ENCODE data around the gene CARM1.

The CARM1 gene

GRCh38 chr19:10881403-10882107, 10.2 kb downstream of the CARM1 start:
- peaks cover 64% of the 10 kb centered on the region for H3K79me2 ChIP-seq (ENCODE audit: insufficient read depth, low read length)
- no peaks in the 10 kb centered on the region for H3F3A ChIP-seq (ENCODE audit: low read depth)
- no peaks in the 10 kb centered on the region for H3K9me3 ChIP-seq (ENCODE audit: insufficient read depth, low read depth, low read length)
- no peaks in the 10 kb centered on the region for H3K9me2 ChIP-seq (replicated peaks; ENCODE audit: low read depth, low read length)
- H3K4me2 ChIP-seq (ENCODE audit: low read depth, low read length, poor library complexity, severe bottlenecking) = no peak overlapping the region
- H2AFZ ChIP-seq (ENCODE audit: low read length) = no peak overlapping the region
- no peaks in the 10 kb centered on the region for H3K27me3 ChIP-seq (ENCODE audit: insufficient read depth, low read length, poor library complexity, severe bottlenecking)
- TF ChIP-seq CTCF (conservative IDR thresholded peaks at IDR 0.05; ENCODE audit: low read length) (no peak), EZH2phosphoT487 (IDR thresholded peaks at IDR 0.05; ENCODE audit: borderline replicate concordance) (no peak)
- no peak overlapping the region for H3K9ac ChIP-seq (ENCODE audit: low read depth, low read length, poor library complexity, severe bottlenecking)
- H3K4me3 ChIP-seq (ENCODE audit: low read length, poor library complexity, severe bottlenecking) = no peak overlapping the region
- no peaks in the 10 kb centered on the region for H3K36me3 ChIP-seq (ENCODE audit: insufficient read depth, low read length)
- H3K4me1 ChIP-seq (ENCODE audit: insufficient read depth, low read length, poor library complexity, severe bottlenecking) = peaks cover 2% of the 10 kb centered on the region
- peaks cover 6% of the 10 kb centered on the region for H4K20me1 ChIP-seq (ENCODE audit: insufficient read depth, low read length, poor library complexity, severe bottlenecking)

GRCh38 chr19:10882108-10882457, 10.7 kb downstream of the CARM1 start:
- Histone ChIP-seq H3K27me3 (ENCODE audit: insufficient read depth, low read length, poor library complexity, severe bottlenecking) (no peaks in the 10 kb centered on the region), H3K4me3 (ENCODE audit: low read length, poor library complexity, severe bottlenecking) (no peak overlapping the region), H3K4me1 (ENCODE audit: insufficient read depth, low read length, poor library complexity, severe bottlenecking) (no peaks in the 10 kb centered on the region), H3F3A (ENCODE audit: low read depth) (no peaks in the 10 kb centered on the region), H2AFZ (ENCODE audit: low read length) (no peak overlapping the region), H4K20me1 (ENCODE audit: insufficient read depth, low read length, poor library complexity, severe bottlenecking) (peaks cover 6% of the 10 kb centered on the region), H3K36me3 (ENCODE audit: insufficient read depth, low read length) (no peaks in the 10 kb centered on the region), H3K4me2 (ENCODE audit: low read depth, low read length, poor library complexity, severe bottlenecking) (no peak overlapping the region), H3K79me2 (ENCODE audit: insufficient read depth, low read length) (peaks cover 64% of the 10 kb centered on the region), H3K9ac (ENCODE audit: low read depth, low read length, poor library complexity, severe bottlenecking) (no peak overlapping the region), H3K9me2 (replicated peaks; ENCODE audit: low read depth, low read length) (no peaks in the 10 kb centered on the region), H3K9me3 (ENCODE audit: insufficient read depth, low read depth, low read length) (no peaks in the 10 kb centered on the region)
- TF ChIP-seq EZH2phosphoT487 (IDR thresholded peaks at IDR 0.05; ENCODE audit: borderline replicate concordance) = no peak
- no peak for TF ChIP-seq CTCF (conservative IDR thresholded peaks at IDR 0.05; ENCODE audit: low read length)

DNA sequence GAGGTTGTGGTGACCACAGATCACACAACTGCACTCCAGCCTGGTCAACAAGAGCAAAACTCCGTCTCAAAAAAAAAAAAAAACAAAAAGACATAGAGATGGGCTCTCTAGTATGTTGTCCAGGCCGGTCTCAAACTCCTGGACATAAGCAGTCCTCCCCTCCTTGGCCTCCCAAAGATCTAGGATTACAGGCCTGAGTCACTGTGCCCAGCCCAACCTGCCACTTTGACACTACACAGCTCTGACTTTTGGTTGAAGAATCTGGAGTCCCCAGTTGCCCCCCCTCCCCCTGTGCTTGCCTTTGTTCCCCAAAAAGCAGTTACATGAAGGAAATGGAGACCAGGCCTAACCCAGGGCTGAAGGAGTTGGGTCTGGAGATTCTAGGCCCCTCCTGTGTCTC, 12.9 kb downstream of the CARM1 start:
- no peak overlapping the region for H3K4me2 ChIP-seq (ENCODE audit: low read depth, low read length, poor library complexity, severe bottlenecking)

More for the DNA sequence above, 12.9 kb downstream of the CARM1 start:
- peaks cover 11% of the 10 kb centered on the region for H4K20me1 ChIP-seq (ENCODE audit: insufficient read depth, low read length, poor library complexity, severe bottlenecking)
- no peak for TF ChIP-seq CTCF (conservative IDR thresholded peaks at IDR 0.05; ENCODE audit: low read length)
- TF ChIP-seq EZH2phosphoT487 (IDR thresholded peaks at IDR 0.05; ENCODE audit: borderline replicate concordance) = no peak
- H3K9ac ChIP-seq (ENCODE audit: low read depth, low read length, poor library complexity, severe bottlenecking) = no peak overlapping the region
- no peak overlapping the region for H3K4me3 ChIP-seq (ENCODE audit: low read length, poor library complexity, severe bottlenecking)
- peaks cover 59% of the 10 kb centered on the region for H3K79me2 ChIP-seq (ENCODE audit: insufficient read depth, low read length)
- no peaks in the 10 kb centered on the region for H3K4me1 ChIP-seq (ENCODE audit: insufficient read depth, low read length, poor library complexity, severe bottlenecking)
- H3K9me3 ChIP-seq (ENCODE audit: insufficient read depth, low read depth, low read length) = no peaks in the 10 kb centered on the region
- H2AFZ ChIP-seq (ENCODE audit: low read length) = no peak overlapping the region
- no peaks in the 10 kb centered on the region for H3K27me3 ChIP-seq (ENCODE audit: insufficient read depth, low read length, poor library complexity, severe bottlenecking)
- no peaks in the 10 kb centered on the region for H3K9me2 ChIP-seq (replicated peaks; ENCODE audit: low read depth, low read length)
- H3F3A ChIP-seq (ENCODE audit: low read depth) = no peaks in the 10 kb centered on the region
- H3K36me3 ChIP-seq (ENCODE audit: insufficient read depth, low read length) = no peaks in the 10 kb centered on the region
